Transverse colon (tissue), 4 donors: ENCODE measurements around the gene CCNB1. TPM values are rescaled to one million over a fixed set of nuclear protein-coding genes. Genes with fewer than 3 reads are reported as not detected.
"Not testable (repeated sequence)": the region's sequence is repeated elsewhere in the genome, so short reads cannot be mapped to it uniquely, and the experiment has no call there.

ENCODE experiments used
- DNase-seq: peaks from one replicate; pipeline ENCODE4 v3.0.0-alpha.2; 2019
- H3K27ac ChIP-seq, 4 donors: fragments of 200-600 bp; sonication (generic); 2 replicates each; pipeline ENCODE4 v1.5.1; 2016 to 2018; ENCODE audit warnings: inconsistent platforms in 4 of 4
- H3K27me3 ChIP-seq: fragments of 200-600 bp; sonication (generic); 2 replicates; pipeline ENCODE4 v1.5.1; 2017; ENCODE audit warnings: inconsistent platforms
- H3K36me3 ChIP-seq, 4 donors: fragments of 200-600 bp; sonication (generic); 2 replicates each; pipeline ENCODE4 v1.5.1; 2017 to 2019; ENCODE audit warnings: inconsistent platforms in 4 of 4
- H3K4me1 ChIP-seq, 4 donors: fragments of 200-600 bp; sonication (generic); 2 replicates each; pipeline ENCODE4 v1.5.1; 2017 to 2020; ENCODE audit warnings: inconsistent platforms in 4 of 4
- H3K4me3 ChIP-seq, 4 donors: fragments of 200-600 bp; sonication (generic); 1 replicate in 1 of 4; 2 replicates in 3 of 4; pipeline versions ENCODE4 v1.5.1 to v1.6.1; 2017 to 2019; ENCODE audit warnings: inconsistent platforms in 4 of 4
- H3K9me3 ChIP-seq, 2 donors: fragments of 200-600 bp; sonication (generic); 2 replicates each; pipeline ENCODE4 v1.5.1; 2017 to 2019; ENCODE audit warnings: inconsistent platforms in 2 of 2
- EP300 ChIP-seq: sonication (generic); formaldehyde crosslinking; IDR thresholded peaks from one replicate; pipeline ENCODE4 v1.6.1; 2017; ENCODE audit warnings: antibody characterized with exemption, low read depth
- POLR2A ChIP-seq: fragments of 450-650 bp; IDR thresholded peaks from one replicate; pipeline ENCODE4 v1.6.1; 2016; ENCODE audit warnings: antibody characterized with exemption, mild to moderate bottlenecking, moderate library complexity
- POLR2AphosphoS5 ChIP-seq, 3 donors: sonication (generic); formaldehyde crosslinking; IDR thresholded peaks; one replicate each; pipeline ENCODE4 v1.6.1; 2016; ENCODE audit warnings: antibody characterized with exemption in 3 of 3
- WGBS, 2 donors: methylation state at CpG; one replicate each; pipeline ENCODE4 v1.1.5; 2018; ENCODE audit warnings: low coverage in 1 of 2; 5-methylcytosine and 5-hydroxymethylcytosine counted together
- in situ Hi-C, 4 donors: fragments of 200-750 bp; cut with MboI; loops; one replicate each; pipeline versions ENCODE4 v1.15.0 to v1.15.1; 2017; ENCODE audit warnings: low sequenced_read_pairs in 3 of 4, low pct_ligation_motif_present in 1 of 4, low pct_unique_long_range_greater_than_20kb in 1 of 4
- intact Hi-C: fragments of 100-400 bp; cut with DNase I; formaldehyde crosslinking; loops from one replicate; pipeline ENCODE4 v1.15.1; 2023; ENCODE audit warnings: low total_unique reads
- small RNA-seq, 4 donors: library from RNA; depleted of rRNA; stranded (forward); fragments of <200 nt; gene quantifications; one replicate each; pipeline ENCODE3, GENCODE V24; 2016
- total RNA-seq, 4 donors: library from RNA; depleted of rRNA; stranded (reverse); fragments of >200 nt; gene quantifications; one replicate each; pipeline ENCODE4 v1.1.0, GENCODE V29; 2016
- TF ChIP-seq, protein P1 (sequence below), 5 experiments: fragments of 200-600 bp in 3 of 5; fragments of 450-650 bp in 2 of 5; sonication (generic) in 3 of 5; IDR thresholded peaks; 1 replicate in 2 of 5; 2 replicates in 3 of 5; pipeline ENCODE4 v1.5.1; 2016 to 2017; ENCODE audit warnings: antibody characterized with exemption in 5 of 5, inconsistent platforms in 3 of 5, mild to moderate bottlenecking in 2 of 5, moderate library complexity in 1 of 5

The CCNB1 gene
- total RNA-seq, 4 donors from 2014 or later, result 2.2 to 16.9 (median 6.3) TPM

DNA sequence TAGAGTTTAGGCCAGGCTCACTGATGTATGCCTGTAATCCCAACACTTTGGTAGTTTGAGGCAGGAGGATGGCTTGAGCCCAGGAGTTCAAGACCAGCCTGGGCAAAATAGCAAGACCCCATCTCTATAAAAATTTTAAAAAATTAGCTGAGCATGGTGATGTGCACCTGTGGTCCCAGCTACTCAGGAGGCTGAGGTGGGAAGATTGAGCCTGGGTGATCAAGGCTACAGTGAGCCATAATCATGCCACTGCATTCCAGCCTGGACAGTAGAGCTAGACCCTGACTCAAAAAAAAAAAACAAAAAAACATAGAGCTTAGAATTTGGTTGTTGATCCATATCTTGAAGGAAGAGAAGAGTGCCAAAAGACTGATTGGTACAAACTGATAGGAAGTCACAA, 53.0 kb downstream of the CCNB1 start:
- intact Hi-C loops, result no loop called here
- Histone ChIP-seq H3K4me3 (no peak overlapping the region), H3K9me3 (no peaks in the 10 kb centered on the region), H3K27ac (no peak overlapping the region), H3K4me1 (peaks cover 3 to 17% (median 11%) of the 10 kb centered on the region in 4 donors), H3K27me3 (no peaks in the 10 kb centered on the region), H3K36me3 (no peaks in the 10 kb centered on the region)
- in situ Hi-C loops, result no loop called here
- DNase-seq, result no peak
- TF ChIP-seq EP300 (no peak), POLR2A (no peak), POLR2AphosphoS5 (IDR thresholded peaks at IDR 0.05) (no peak)
- TF ChIP-seq, protein P1, sequence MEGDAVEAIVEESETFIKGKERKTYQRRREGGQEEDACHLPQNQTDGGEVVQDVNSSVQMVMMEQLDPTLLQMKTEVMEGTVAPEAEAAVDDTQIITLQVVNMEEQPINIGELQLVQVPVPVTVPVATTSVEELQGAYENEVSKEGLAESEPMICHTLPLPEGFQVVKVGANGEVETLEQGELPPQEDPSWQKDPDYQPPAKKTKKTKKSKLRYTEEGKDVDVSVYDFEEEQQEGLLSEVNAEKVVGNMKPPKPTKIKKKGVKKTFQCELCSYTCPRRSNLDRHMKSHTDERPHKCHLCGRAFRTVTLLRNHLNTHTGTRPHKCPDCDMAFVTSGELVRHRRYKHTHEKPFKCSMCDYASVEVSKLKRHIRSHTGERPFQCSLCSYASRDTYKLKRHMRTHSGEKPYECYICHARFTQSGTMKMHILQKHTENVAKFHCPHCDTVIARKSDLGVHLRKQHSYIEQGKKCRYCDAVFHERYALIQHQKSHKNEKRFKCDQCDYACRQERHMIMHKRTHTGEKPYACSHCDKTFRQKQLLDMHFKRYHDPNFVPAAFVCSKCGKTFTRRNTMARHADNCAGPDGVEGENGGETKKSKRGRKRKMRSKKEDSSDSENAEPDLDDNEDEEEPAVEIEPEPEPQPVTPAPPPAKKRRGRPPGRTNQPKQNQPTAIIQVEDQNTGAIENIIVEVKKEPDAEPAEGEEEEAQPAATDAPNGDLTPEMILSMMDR (IDR thresholded peaks at IDR 0.05), result no peak

DNA sequence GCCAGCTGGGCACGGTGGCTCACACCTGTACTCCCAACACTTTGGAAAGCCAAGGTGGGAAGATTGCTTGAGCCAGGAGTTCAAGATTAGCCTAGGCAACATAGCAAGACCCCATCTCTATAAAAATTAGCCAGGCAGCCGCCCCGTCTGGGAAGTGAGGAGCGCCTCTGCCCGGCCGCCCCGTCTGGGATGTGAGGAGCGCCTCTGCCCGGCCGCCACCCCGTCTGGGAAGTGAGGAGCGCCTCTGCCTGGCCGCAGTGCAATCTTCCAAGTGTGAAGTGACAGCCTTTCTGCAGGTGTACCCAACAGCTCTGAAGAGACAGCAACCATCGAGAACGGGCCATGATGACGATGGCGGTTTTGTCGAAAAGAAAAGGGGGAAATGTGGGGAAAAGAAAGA, 53.4 kb downstream of the CCNB1 start:
- intact Hi-C loops, H3K4me3 ChIP-seq, H3K36me3 ChIP-seq, DNase-seq, H3K27ac ChIP-seq, H3K9me3 ChIP-seq, in situ Hi-C loops, H3K27me3 ChIP-seq: not testable (repeated sequence)
- 96 to 100% methylated on average over 1 to 18 of the region's 18 CpGs for WGBS, 2 donors
- peaks cover 3 to 21% (median 11%) of the 10 kb centered on the region in 4 donors for H3K4me1 ChIP-seq

DNA sequence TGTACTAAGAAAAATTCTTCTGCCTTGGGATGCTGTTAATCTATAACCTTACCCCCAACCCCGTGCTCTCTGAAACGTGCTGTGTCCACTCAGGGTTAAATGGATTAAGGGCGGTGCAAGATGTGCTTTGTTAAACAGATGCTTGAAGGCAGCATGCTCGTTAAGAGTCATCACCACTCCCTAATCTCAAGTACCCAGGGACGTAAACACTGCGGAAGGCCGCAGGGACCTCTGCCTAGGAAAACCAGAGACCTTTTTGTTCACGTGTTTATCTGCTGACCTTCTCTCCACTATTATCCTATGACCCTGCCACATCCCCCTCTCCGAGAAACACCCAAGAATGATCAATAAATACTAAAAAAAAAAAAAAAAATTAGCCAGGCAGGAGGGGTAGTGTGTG, 53.9 kb downstream of the CCNB1 start:
- DNase-seq, H3K27ac ChIP-seq, in situ Hi-C loops, H3K4me3 ChIP-seq, intact Hi-C loops, H3K27me3 ChIP-seq, H3K9me3 ChIP-seq, H3K36me3 ChIP-seq: not testable (repeated sequence)
- 85 to 88% methylated on average over 5 to 9 of the region's 9 CpGs for whole genome bisulfite sequencing, 2 donors
- peaks cover 3 to 26% (median 11%) of the 10 kb centered on the region in 4 donors for H3K4me1 ChIP-seq

DNA sequence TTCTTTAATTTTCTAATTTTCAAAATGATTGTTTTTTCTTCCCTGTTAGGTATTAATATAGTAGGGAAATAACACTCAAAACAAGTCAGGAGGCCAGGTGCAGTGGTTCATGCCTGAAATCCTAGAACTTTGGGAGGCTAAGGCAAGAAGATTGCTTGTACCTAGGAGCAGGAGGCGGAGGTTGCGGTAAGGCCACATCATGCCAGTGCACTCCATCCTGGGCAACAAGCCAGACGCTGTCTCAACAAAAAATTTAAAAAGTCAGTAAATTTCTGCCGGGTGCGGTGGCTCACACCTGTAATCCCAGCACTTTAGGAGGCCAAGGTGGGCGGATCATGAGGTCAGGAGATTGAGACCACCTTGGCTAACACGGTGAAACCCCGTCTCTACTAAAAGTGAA, 57.6 kb downstream of the CCNB1 start:
- H3K27ac ChIP-seq, result no peak overlapping the region
- intact Hi-C loops, result no loop called here
- H3K27me3 ChIP-seq, result no peaks in the 10 kb centered on the region
- H3K36me3 ChIP-seq, result peaks cover 0 to 27% (median 4%) of the 10 kb centered on the region in 4 donors
- H3K4me3 ChIP-seq, result no peak overlapping the region
- WGBS, 2 donors, result 89% methylated on average over 8 of the region's 8 CpGs; no CpG with 5 or more reads in 1 of the 2 donors
- in situ Hi-C loops, result no loop called here
- DNase-seq, result no peak
- no peak for TF ChIP-seq POLR2A
- no peak for TF ChIP-seq POLR2AphosphoS5 (IDR thresholded peaks at IDR 0.05)
- TF ChIP-seq EP300, result no peak
- TF ChIP-seq, protein P1 (IDR thresholded peaks at IDR 0.05), result no peak
- no peaks in the 10 kb centered on the region for H3K9me3 ChIP-seq
- peaks cover 0 to 9% (median under 1%) of the 10 kb centered on the region in 4 donors for H3K4me1 ChIP-seq

DNA sequence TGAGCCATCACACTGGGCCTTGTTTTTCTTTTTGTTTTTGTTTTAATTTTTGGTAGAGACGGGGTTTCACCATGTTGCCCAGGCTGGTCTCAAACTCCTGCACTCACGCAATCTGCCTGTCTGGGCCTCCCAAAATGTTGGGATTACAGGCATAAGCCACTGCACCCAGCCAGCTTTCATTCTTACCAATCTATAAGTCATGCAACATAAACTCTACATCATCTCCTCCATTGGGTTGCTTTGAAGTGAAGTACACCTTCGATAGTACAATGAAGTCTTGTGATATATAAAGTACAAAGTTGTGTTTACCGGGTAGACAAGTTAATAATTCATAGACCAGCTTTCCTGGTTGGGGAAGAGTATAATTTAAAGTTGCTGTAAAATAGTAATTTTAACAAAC, 58.9 kb downstream of the CCNB1 start:
- intact Hi-C loops, result no loop called here
- Histone ChIP-seq H3K27me3 (no peaks in the 10 kb centered on the region), H3K4me1 (peaks cover 0 to 9% (median 0%) of the 10 kb centered on the region in 4 donors), H3K27ac (peak overlapping the region in 1 of 4 donors; percentile 53), H3K36me3 (peaks cover 0 to 32% (median 8%) of the 10 kb centered on the region in 4 donors), H3K4me3 (no peak overlapping the region), H3K9me3 (no peaks in the 10 kb centered on the region)
- in situ Hi-C loops, result no loop called here
- WGBS, 2 donors, result 82 to 85% methylated on average over 3 to 4 of the region's 4 CpGs
- DNase-seq, result no peak
- TF ChIP-seq, protein P1 (IDR thresholded peaks at IDR 0.05), result no peak
- TF ChIP-seq POLR2A, result no peak
- TF ChIP-seq POLR2AphosphoS5 (IDR thresholded peaks at IDR 0.05), result no peak
- no peak for TF ChIP-seq EP300

Small RNA genes lying within 50 kb of the gene (small RNA-seq; reads per million reads assigned to genes)
- 0 reads per million in 4 donors for gene SNORA50D

Other genes with a start within 250 kb of the CCNB1 start
- gene SLC30A5, start 73.1 kb upstream of the CCNB1 start, total RNA-seq, result 10 to 100 TPM; 22.3 to 69.9 (median 41.9) TPM
- 1 to 10 TPM in 2 of 4 donors, not detected in 2; 1.2 to 4.4 TPM for gene CENPH, start 22.4 kb downstream of the CCNB1 start, total RNA-seq
- gene CDK7, start 67.7 kb downstream of the CCNB1 start, total RNA-seq, result 10 to 100 TPM; 10.8 to 61.7 (median 21.4) TPM
- gene CCDC125, start 165.7 kb downstream of the CCNB1 start, total RNA-seq, result 10 to 100 TPM in 3 of 4 donors, 1 to 10 TPM in 1; 8.2 to 24.7 (median 18.6) TPM
- gene AK6, start 202.4 kb downstream of the CCNB1 start, total RNA-seq, result 100 to 1,000 TPM in 1 of 4 donors, 10 to 100 TPM in 3; 16.1 to 103 (median 20.0) TPM
- gene TAF9, start 202.4 kb downstream of the CCNB1 start, total RNA-seq, result 10 to 100 TPM; 32.1 to 79.4 (median 45.5) TPM
- gene RAD17, start 202.7 kb downstream of the CCNB1 start, total RNA-seq, result 10 to 100 TPM in 2 of 4 donors, 1 to 10 TPM in 2; 2.6 to 19.1 (median 9.8) TPM
- gene MARVELD2, start 248.0 kb downstream of the CCNB1 start, total RNA-seq, result 10 to 100 TPM; 14.7 to 48.7 (median 30.7) TPM